ENCODE data around the gene CAMK1. TPM values are rescaled to one million over a fixed set of nuclear protein-coding genes. Genes with fewer than 3 reads are reported as not detected.

Gene CAMK1
- total RNA-seq, 1 donor from 2014 or later: 35.7 TPM

DNA sequence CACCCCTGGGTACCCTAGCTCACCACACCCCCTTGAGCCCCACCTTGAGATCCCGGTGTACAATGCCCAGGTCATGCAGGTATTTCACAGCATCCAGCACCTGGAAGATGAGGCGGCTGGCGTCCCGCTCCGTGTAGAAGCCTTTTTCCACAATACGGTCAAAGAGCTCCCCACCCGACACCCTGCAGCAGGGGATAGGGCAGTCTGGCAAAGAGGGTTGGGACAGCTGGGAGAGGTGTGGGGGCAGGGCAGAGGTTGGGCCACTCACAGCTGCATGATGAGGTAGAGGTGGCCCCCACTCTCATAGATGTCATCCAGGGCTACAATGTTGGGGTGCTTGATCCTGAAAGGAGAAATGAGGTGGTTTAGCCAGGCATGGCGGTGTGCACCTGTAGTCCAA is 6.9 kb downstream of the CAMK1 start:
- ATAC-seq (no peak), DNase-seq (no peak)
- H3K4me3 ChIP-seq: no peak overlapping the region
- no peaks in the 10 kb centered on the region for H3K9me3 ChIP-seq
- TF ChIP-seq, protein P1, sequence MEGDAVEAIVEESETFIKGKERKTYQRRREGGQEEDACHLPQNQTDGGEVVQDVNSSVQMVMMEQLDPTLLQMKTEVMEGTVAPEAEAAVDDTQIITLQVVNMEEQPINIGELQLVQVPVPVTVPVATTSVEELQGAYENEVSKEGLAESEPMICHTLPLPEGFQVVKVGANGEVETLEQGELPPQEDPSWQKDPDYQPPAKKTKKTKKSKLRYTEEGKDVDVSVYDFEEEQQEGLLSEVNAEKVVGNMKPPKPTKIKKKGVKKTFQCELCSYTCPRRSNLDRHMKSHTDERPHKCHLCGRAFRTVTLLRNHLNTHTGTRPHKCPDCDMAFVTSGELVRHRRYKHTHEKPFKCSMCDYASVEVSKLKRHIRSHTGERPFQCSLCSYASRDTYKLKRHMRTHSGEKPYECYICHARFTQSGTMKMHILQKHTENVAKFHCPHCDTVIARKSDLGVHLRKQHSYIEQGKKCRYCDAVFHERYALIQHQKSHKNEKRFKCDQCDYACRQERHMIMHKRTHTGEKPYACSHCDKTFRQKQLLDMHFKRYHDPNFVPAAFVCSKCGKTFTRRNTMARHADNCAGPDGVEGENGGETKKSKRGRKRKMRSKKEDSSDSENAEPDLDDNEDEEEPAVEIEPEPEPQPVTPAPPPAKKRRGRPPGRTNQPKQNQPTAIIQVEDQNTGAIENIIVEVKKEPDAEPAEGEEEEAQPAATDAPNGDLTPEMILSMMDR (IDR thresholded peaks at IDR 0.05): no peak
- no peaks in the 10 kb centered on the region for H3K27me3 ChIP-seq
- H3K36me3 ChIP-seq: peaks cover 57% of the 10 kb centered on the region
- H3K4me1 ChIP-seq: peaks cover 4% of the 10 kb centered on the region
- intact Hi-C loops (cut with DNase I): no loop called here
- no peak overlapping the region for H3K27ac ChIP-seq

- ATAC-seq: no peak
- TF ChIP-seq, protein P1 (IDR thresholded peaks at IDR 0.05): no peak
- Histone ChIP-seq H3K27me3 (no peaks in the 10 kb centered on the region), H3K9me3 (no peaks in the 10 kb centered on the region), H3K4me3 (no peak overlapping the region), H3K27ac (no peak overlapping the region), H3K36me3 (peaks cover 67% of the 10 kb centered on the region), H3K4me1 (no peaks in the 10 kb centered on the region)
- DNase-seq: no peak
- intact Hi-C loops (cut with DNase I): no loop called here
Measured at GRCh38 chr3:9761919-9762318, 7.8 kb downstream of the CAMK1 start.

DNA sequence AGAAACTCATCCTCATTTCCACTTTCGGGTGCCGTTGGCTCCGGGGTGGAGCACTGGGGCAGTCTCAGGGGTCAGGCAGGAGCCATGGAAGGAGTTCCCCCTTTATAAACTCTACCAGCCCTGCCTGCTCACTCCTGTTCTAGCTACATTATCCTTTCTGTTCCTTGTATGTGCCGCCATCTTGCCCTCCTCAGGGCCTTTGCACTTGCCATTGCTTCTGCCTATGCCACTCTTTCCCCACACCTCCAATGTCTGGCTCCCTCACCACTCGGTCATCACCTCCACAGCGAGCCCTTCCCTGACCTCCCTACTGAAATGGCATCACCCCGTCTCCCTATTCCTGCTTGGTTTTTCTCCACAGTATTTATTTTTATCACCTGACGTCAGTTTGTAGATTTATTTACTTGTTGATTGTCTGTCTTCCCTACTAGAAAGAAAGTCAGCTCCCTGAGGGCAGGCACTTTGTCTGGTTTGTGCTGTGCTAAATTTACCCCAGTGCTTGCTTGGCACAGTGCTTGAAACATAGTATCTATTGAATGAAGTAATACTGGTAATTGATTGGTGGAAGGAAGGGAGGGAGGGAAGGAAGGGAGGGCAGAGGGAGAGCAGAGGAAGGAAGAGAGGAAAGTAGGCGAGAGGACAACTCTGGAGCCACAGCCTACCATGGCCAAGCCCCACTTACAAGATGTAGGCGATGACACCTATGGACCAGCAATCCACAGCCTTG is 8.8 kb downstream of the CAMK1 start:
- Histone ChIP-seq H3K4me3 (no peak overlapping the region), H3K9me3 (no peaks in the 10 kb centered on the region), H3K27me3 (no peaks in the 10 kb centered on the region), H3K4me1 (no peaks in the 10 kb centered on the region), H3K36me3 (peaks cover 72% of the 10 kb centered on the region), H3K27ac (no peak overlapping the region)
- TF ChIP-seq, protein P1 (IDR thresholded peaks at IDR 0.05): no peak
- no peak for DNase-seq
- intact Hi-C loops (cut with DNase I): no loop called here
- no peak for ATAC-seq

DNA sequence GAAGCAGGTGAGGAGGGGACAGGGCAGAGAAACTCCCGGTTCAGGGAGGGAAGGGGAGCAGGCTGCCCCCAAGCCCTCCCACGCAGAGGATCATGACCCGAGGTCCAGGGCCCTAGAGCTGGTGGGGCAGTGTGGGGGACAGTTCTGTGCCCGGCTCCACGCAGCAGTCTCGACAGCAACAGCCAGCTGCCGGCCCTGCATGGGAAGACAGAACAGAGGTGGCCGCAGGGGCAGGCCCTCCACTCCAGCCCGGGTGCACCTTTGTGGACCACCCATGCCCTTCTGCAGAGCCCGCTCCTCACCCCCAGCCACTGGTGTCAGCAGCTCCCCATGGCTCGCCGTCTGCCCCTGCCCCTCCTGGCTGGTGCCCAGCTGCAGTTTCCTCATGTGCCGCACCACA is 12.3 kb downstream of the CAMK1 start:
- no peaks in the 10 kb centered on the region for H3K9me3 ChIP-seq
- no peaks in the 10 kb centered on the region for H3K27me3 ChIP-seq
- TF ChIP-seq, protein P1 (IDR thresholded peaks at IDR 0.05): no peak
- H3K36me3 ChIP-seq: peaks cover 77% of the 10 kb centered on the region
- peaks cover 8% of the 10 kb centered on the region for H3K4me1 ChIP-seq
- DNase-seq (no peak), ATAC-seq (no peak)
- H3K27ac ChIP-seq: no peak overlapping the region
- intact Hi-C loops (cut with DNase I): no loop called here
- H3K4me3 ChIP-seq: no peak overlapping the region

GRCh38 chr3:9754678-9755077 is 15.1 kb downstream of the CAMK1 start:
- H3K4me3 ChIP-seq: no peak overlapping the region
- peaks cover 72% of the 10 kb centered on the region for H3K36me3 ChIP-seq
- no peaks in the 10 kb centered on the region for H3K9me3 ChIP-seq
- no peaks in the 10 kb centered on the region for H3K27me3 ChIP-seq
- no peak for DNase-seq
- peaks cover 21% of the 10 kb centered on the region for H3K4me1 ChIP-seq
- TF ChIP-seq, protein P1 (IDR thresholded peaks at IDR 0.05): no peak
- H3K27ac ChIP-seq: no peak overlapping the region
- no peak for ATAC-seq
- intact Hi-C loops (cut with DNase I): no loop called here

Measured in upper lobe of right lung (tissue), 1 donor.